Peyer's patch (tissue), 4 donors: ENCODE results near the gene HIPK4.

Experiments used
- POLR2A ChIP-seq, 2 donors: fragments of 450-650 bp; IDR thresholded peaks; one replicate each; pipeline ENCODE4 v1.5.1; 2017; ENCODE audit warnings: antibody characterized with exemption in 2 of 2, mild to moderate bottlenecking in 2 of 2, moderate library complexity in 2 of 2
- TF ChIP-seq, protein P1 (sequence below), 6 experiments: fragments of 450-650 bp in 4 of 6; fragments of 200-600 bp in 2 of 6; sonication (generic) in 1 of 6; IDR thresholded peaks; one replicate each; pipeline ENCODE4 v1.5.1; 2017 to 2019; ENCODE audit warnings: antibody characterized with exemption in 6 of 6, mild to moderate bottlenecking in 3 of 6, moderate library complexity in 1 of 6

DNA sequence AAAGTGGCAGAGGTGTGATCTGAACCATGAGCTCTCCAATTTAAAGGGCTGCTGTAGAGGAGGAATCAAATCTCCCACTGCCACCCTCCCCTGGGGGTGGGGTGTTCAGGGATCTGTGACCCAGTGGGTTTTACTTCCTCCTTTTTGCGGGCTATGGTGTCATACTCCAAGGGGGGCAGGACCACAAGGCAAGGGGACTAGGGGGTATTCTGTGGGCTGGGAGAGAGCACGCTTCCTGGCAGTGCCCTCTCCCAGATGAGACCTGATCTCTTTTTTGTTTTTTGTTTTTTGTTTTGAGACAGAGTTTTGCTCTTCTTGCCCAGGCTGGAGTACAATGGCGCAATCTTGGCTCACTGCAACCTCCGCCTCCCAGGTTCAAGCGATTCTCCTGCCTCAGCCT lies 31.2 kb downstream of the HIPK4 start:
- TF ChIP-seq, protein P1, sequence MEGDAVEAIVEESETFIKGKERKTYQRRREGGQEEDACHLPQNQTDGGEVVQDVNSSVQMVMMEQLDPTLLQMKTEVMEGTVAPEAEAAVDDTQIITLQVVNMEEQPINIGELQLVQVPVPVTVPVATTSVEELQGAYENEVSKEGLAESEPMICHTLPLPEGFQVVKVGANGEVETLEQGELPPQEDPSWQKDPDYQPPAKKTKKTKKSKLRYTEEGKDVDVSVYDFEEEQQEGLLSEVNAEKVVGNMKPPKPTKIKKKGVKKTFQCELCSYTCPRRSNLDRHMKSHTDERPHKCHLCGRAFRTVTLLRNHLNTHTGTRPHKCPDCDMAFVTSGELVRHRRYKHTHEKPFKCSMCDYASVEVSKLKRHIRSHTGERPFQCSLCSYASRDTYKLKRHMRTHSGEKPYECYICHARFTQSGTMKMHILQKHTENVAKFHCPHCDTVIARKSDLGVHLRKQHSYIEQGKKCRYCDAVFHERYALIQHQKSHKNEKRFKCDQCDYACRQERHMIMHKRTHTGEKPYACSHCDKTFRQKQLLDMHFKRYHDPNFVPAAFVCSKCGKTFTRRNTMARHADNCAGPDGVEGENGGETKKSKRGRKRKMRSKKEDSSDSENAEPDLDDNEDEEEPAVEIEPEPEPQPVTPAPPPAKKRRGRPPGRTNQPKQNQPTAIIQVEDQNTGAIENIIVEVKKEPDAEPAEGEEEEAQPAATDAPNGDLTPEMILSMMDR (IDR thresholded peaks at IDR 0.05), result no peak
- no peak for TF ChIP-seq POLR2A (IDR thresholded peaks at IDR 0.05)
